SJSA1 (cell line): ENCODE data around the gene ANKRD16. TPM values are rescaled to one million over a fixed set of nuclear protein-coding genes. Genes with fewer than 3 reads are reported as not detected.
A peak's percentile ranks its signal among the peaks of the same experiment; 100 is the strongest.

ENCODE experiments used
- DNase-seq, 2 experiments: peaks; one replicate each; pipeline ENCODE4 v3.0.0-alpha.2; 2015 to 2020; ENCODE audit warnings: low spot score in 2 of 2, low read depth in 1 of 2
- H3K27ac ChIP-seq: fragments of 250-450 bp; sonication (Bioruptor Pico); 2 replicates; pipeline ENCODE4 v1.5.1; 2020; ENCODE audit warnings: mild to moderate bottlenecking, moderate library complexity
- H3K27me3 ChIP-seq: fragments of 250-450 bp; sonication (Bioruptor Pico); replicated peaks from 2 replicates; pipeline ENCODE4 v1.5.1; 2020; ENCODE audit warnings: mild to moderate bottlenecking, moderate library complexity
- H3K36me3 ChIP-seq: fragments of 250-450 bp; sonication (Bioruptor Pico); 2 replicates; pipeline ENCODE4 v1.5.1; 2020; ENCODE audit warnings: mild to moderate bottlenecking
- H3K4me1 ChIP-seq: fragments of 250-450 bp; sonication (Bioruptor Pico); replicated peaks from 2 replicates; pipeline ENCODE4 v1.6.1; 2021; ENCODE audit warnings: mild to moderate bottlenecking
- H3K4me3 ChIP-seq: fragments of 250-450 bp; sonication (Bioruptor Pico); 2 replicates; pipeline ENCODE4 v1.5.1; 2020; ENCODE audit warnings: mild to moderate bottlenecking
- H3K9me3 ChIP-seq: fragments of 250-450 bp; sonication (Bioruptor Pico); replicated peaks from 2 replicates; pipeline ENCODE4 v1.5.1; 2020; ENCODE audit warnings: mild to moderate bottlenecking
- total RNA-seq: library from RNA; depleted of rRNA; stranded (reverse); fragments of >200 nt; shearing (Covaris generic); gene quantifications from 2 replicates; pipeline ENCODE4 v1.2.3, GENCODE V29; 2014; rRNA removed

ANKRD16 gene
- 3.5 and 7.7 TPM in 2 replicates for total RNA-seq

GRCh38 chr10:5889624-5890451, at the start of gene ANKRD16, which contains the start of gene FBH1:
Gene ANKRD16, minus strand, starts transcription at chr10:5889893. Its CDS starts 539 bp downstream, at chr10:5889354.
Gene FBH1, plus strand, starts transcription at chr10:5890243. Its CDS starts 103 bp downstream, at chr10:5890346.
- Histone ChIP-seq H3K4me3 (peak within 1 kb of the TSS; percentile 70), H3K36me3 (peaks cover 52% of the 10 kb centered on the region), H3K4me1 (peaks cover 18% of the 10 kb centered on the region), H3K27me3 (no peaks in the 10 kb centered on the region), H3K27ac (0 out of 2 replicates have a peak within 1 kb of the TSS, but pooled peaks have one; percentile 7), H3K9me3 (0 out of 2 replicates have a peak, but pooled peaks cover 3% of the 10 kb centered on the region)
- DNase-seq: peak; percentile 98 to 100

GRCh38 chr10:5938291-5938690, 48.6 kb upstream of the ANKRD16 start:
- no peaks in the 10 kb centered on the region for H3K9me3 ChIP-seq
- H3K4me3 ChIP-seq: no peak overlapping the region
- H3K4me1 ChIP-seq: no peaks in the 10 kb centered on the region
- no peak overlapping the region for H3K27ac ChIP-seq
- no peaks in the 10 kb centered on the region for H3K27me3 ChIP-seq
- DNase-seq: no peak
- peaks cover 43% of the 10 kb centered on the region for H3K36me3 ChIP-seq

GRCh38 chr10:5937016-5937415, 47.3 kb upstream of the ANKRD16 start:
- no peaks in the 10 kb centered on the region for H3K27me3 ChIP-seq
- H3K27ac ChIP-seq: no peak overlapping the region
- H3K9me3 ChIP-seq: no peaks in the 10 kb centered on the region
- no peak for DNase-seq
- H3K4me1 ChIP-seq: no peaks in the 10 kb centered on the region
- peaks cover 53% of the 10 kb centered on the region for H3K36me3 ChIP-seq
- H3K4me3 ChIP-seq: no peak overlapping the region

- H3K4me1 ChIP-seq: no peaks in the 10 kb centered on the region
- no peak overlapping the region for H3K4me3 ChIP-seq
- no peak overlapping the region for H3K27ac ChIP-seq
- peaks cover 61% of the 10 kb centered on the region for H3K36me3 ChIP-seq
- no peaks in the 10 kb centered on the region for H3K27me3 ChIP-seq
- DNase-seq: no peak
- no peaks in the 10 kb centered on the region for H3K9me3 ChIP-seq
Measured at GRCh38 chr10:5935628-5936027, 45.9 kb upstream of the ANKRD16 start.

- Histone ChIP-seq H3K4me3 (no peak overlapping the region), H3K27ac (no peak overlapping the region), H3K36me3 (peaks cover 77% of the 10 kb centered on the region), H3K4me1 (no peaks in the 10 kb centered on the region), H3K27me3 (no peaks in the 10 kb centered on the region), H3K9me3 (no peaks in the 10 kb centered on the region)
- DNase-seq: no peak
Measured at GRCh38 chr10:5933909-5934546, 44.3 kb upstream of the ANKRD16 start.

- Histone ChIP-seq H3K27me3 (no peaks in the 10 kb centered on the region), H3K36me3 (peaks cover 77% of the 10 kb centered on the region), H3K4me1 (no peaks in the 10 kb centered on the region), H3K4me3 (no peak overlapping the region), H3K27ac (no peak overlapping the region), H3K9me3 (no peaks in the 10 kb centered on the region)
- DNase-seq: no peak
Measured at GRCh38 chr10:5932345-5932744, 42.7 kb upstream of the ANKRD16 start.

- no peak overlapping the region for H3K4me3 ChIP-seq
- H3K27me3 ChIP-seq: no peaks in the 10 kb centered on the region
- no peak overlapping the region for H3K27ac ChIP-seq
- no peak for DNase-seq
- no peaks in the 10 kb centered on the region for H3K9me3 ChIP-seq
- H3K36me3 ChIP-seq: peaks cover 77% of the 10 kb centered on the region
- no peaks in the 10 kb centered on the region for H3K4me1 ChIP-seq
Measured at GRCh38 chr10:5930272-5930671, 40.6 kb upstream of the ANKRD16 start.

GRCh38 chr10:5929442-5929841, 39.7 kb upstream of the ANKRD16 start:
- H3K4me1 ChIP-seq: no peaks in the 10 kb centered on the region
- no peak overlapping the region for H3K27ac ChIP-seq
- H3K36me3 ChIP-seq: peaks cover 79% of the 10 kb centered on the region
- no peaks in the 10 kb centered on the region for H3K27me3 ChIP-seq
- no peak for DNase-seq
- H3K9me3 ChIP-seq: no peaks in the 10 kb centered on the region
- H3K4me3 ChIP-seq: no peak overlapping the region

GRCh38 chr10:5927306-5927705, 37.6 kb upstream of the ANKRD16 start:
- peaks cover 91% of the 10 kb centered on the region for H3K36me3 ChIP-seq
- no peak for DNase-seq
- H3K27ac ChIP-seq: no peak overlapping the region
- H3K27me3 ChIP-seq: no peaks in the 10 kb centered on the region
- no peak overlapping the region for H3K4me3 ChIP-seq
- H3K9me3 ChIP-seq: no peaks in the 10 kb centered on the region
- no peaks in the 10 kb centered on the region for H3K4me1 ChIP-seq

- Histone ChIP-seq H3K4me3 (no peak overlapping the region), H3K27ac (no peak overlapping the region), H3K27me3 (no peaks in the 10 kb centered on the region), H3K4me1 (no peaks in the 10 kb centered on the region), H3K36me3 (peaks cover 93% of the 10 kb centered on the region), H3K9me3 (no peaks in the 10 kb centered on the region)
- no peak for DNase-seq
Measured at GRCh38 chr10:5924889-5925288, 35.2 kb upstream of the ANKRD16 start.

GRCh38 chr10:5921746-5922145, 32.1 kb upstream of the ANKRD16 start:
- H3K4me1 ChIP-seq: no peaks in the 10 kb centered on the region
- H3K27ac ChIP-seq: no peak overlapping the region
- H3K27me3 ChIP-seq: no peaks in the 10 kb centered on the region
- no peak overlapping the region for H3K4me3 ChIP-seq
- H3K36me3 ChIP-seq: peaks cover 92% of the 10 kb centered on the region
- H3K9me3 ChIP-seq: no peaks in the 10 kb centered on the region
- DNase-seq: no peak

GRCh38 chr10:5919568-5919967, 29.9 kb upstream of the ANKRD16 start:
- DNase-seq: no peak
- no peaks in the 10 kb centered on the region for H3K27me3 ChIP-seq
- peaks cover 88% of the 10 kb centered on the region for H3K36me3 ChIP-seq
- no peak overlapping the region for H3K27ac ChIP-seq
- no peak overlapping the region for H3K4me3 ChIP-seq
- H3K9me3 ChIP-seq: no peaks in the 10 kb centered on the region
- H3K4me1 ChIP-seq: no peaks in the 10 kb centered on the region

GRCh38 chr10:5918763-5919162, 29.1 kb upstream of the ANKRD16 start:
- no peaks in the 10 kb centered on the region for H3K27me3 ChIP-seq
- H3K36me3 ChIP-seq: peaks cover 88% of the 10 kb centered on the region
- H3K9me3 ChIP-seq: no peaks in the 10 kb centered on the region
- no peaks in the 10 kb centered on the region for H3K4me1 ChIP-seq
- no peak for DNase-seq
- no peak overlapping the region for H3K4me3 ChIP-seq
- H3K27ac ChIP-seq: no peak overlapping the region

- H3K9me3 ChIP-seq: no peaks in the 10 kb centered on the region
- no peak overlapping the region for H3K4me3 ChIP-seq
- H3K36me3 ChIP-seq: peaks cover 86% of the 10 kb centered on the region
- H3K27ac ChIP-seq: no peak overlapping the region
- no peaks in the 10 kb centered on the region for H3K4me1 ChIP-seq
- no peak for DNase-seq
- no peaks in the 10 kb centered on the region for H3K27me3 ChIP-seq
Measured at GRCh38 chr10:5917305-5917704, 27.6 kb upstream of the ANKRD16 start.
